Endothelial cell of hepatic sinusoid (primary cell): Measurements from ENCODE around the gene STT3A.
"Not testable (repeated sequence)": the region's sequence is repeated elsewhere in the genome, so short reads cannot be mapped to it uniquely, and the experiment has no call there.

Experiments used
- in situ Hi-C: cut with HindIII; loops from 2 replicates; pipeline ENCODE4 v1.10.0; 2017; ENCODE audit warnings: low sequenced_read_pairs

Gene STT3A

DNA sequence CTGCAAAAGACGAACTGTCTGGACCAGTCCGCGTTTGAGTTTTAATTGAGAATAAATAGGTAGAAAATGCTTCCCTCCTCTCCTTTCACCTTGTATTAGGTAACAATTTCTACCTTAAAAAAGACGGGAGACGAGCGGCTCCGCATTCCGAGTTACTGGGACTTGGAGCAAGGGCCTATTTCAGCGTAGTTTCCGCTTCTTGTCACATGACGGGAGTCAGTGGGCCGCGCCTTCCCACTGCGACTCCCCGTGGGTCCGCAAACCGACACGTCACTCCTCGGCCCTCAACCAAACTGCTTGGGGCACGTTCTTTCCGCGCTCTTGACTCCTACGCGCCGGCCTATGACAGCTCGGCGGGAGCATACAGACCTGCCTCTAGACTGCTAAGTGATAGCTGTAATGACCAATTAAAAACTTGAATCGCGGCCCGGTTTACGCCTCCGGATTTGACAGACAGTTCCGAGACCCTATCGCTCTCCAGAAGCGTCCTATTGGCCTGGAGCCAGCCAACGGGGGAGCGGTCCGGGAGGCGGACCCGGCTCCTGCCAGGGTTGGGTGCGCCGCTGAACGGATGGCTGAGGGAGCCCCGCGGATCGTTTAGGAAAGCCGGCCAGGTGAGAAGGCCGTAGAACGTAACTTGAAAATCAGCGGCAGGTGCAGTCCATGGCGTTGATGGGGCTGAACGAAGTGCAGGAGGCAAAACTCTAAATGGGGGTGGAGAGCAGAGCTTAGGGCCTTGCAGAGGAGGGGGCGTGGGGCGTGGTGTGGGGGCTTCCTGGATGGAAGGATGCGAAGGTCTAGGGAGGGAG lies at the start of gene STT3A:
Gene STT3A (plus strand): TSS at position 548 of the 809 bp plus-strand sequence. CDS start 3,064 bp downstream, outside the sequence.
- in situ Hi-C loops, result no loop called here

DNA sequence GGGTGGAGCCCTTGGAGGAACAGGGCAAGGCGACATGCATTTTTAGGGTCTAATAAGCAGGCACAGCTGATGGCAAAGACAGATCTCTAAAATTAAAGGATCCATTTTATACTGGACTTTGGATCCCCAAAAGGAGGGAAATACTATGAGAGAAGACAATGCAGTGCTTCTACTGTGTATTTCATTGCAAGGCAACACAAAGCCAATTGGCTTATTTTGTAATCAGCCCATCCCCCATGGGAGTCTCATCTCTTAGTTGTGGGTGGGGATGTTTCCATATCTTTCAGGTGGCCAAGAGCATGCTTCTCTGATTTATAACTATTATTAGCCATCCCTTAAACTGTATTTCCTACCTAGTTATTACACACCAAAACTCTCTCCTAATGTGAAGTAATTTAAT lies 41.9 kb upstream of the STT3A start:
- in situ Hi-C loops, result no loop called here

GRCh38 chr11:125551835-125552342 lies 40.8 kb upstream of the STT3A start:
- in situ Hi-C loops, result no loop called here

- in situ Hi-C loops, result no loop called here
Measured at GRCh38 chr11:125552927-125553326, 39.7 kb upstream of the STT3A start.

DNA sequence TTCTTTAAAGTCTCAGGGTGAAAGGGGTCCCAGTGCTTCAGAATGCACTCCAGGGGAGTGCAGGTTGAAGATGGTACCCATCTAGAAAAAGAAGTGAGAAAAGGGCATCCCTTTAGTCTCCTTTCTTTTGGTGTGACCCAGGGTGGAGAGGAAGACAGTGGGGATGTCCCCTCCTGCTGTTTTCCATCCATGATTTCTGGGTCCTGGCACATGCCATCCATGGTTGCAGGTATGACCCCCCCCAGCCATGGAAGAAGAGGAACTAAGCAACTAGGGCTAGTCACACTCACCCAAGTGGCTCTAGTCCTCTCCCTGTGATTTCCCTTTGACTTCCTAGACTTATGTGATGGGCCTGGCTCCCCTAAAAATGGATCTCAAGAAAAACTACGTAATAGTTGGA lies 39.3 kb upstream of the STT3A start:
- in situ Hi-C loops, result no loop called here

- in situ Hi-C loops, result no loop called here
Measured at GRCh38 chr11:125554038-125554437, 38.6 kb upstream of the STT3A start.

DNA sequence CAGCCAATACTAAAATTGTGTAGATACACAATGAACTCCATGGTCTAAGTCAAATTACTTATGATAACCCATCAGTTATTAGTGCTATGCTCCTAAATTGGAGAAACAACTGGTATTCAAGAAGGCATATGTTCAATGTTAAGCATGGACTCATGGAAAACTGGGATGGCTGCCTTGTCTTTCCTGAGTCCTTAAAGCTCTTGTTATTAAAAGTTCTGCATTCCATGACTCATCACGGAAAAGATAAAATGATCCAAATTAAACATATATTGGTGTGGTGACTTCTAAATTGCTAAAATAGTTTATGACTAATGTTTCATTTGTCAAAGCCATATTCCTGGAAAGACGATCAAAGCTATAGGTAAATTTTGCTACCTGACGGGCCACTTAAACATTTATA lies 32.8 kb upstream of the STT3A start:
- in situ Hi-C loops, result no loop called here

DNA sequence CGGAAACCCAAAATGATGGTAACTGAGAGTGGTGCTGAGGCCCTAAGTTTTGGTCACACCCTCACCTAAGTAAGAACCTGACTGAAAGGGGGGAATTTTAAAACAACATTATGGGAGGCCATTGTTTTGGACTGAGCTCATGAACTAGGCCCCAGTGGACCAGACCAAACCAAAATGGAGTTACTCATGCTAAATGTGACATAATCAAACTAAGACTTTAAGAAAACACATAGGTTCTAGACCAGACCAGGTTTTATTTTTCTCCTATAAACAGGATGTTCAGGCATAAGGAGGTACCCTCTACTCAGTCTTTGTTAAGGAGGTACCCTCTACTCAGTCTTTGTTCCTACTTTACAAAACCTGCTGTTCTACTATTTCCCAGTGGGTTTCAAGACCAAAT lies 30.7 kb upstream of the STT3A start:
- in situ Hi-C loops, result no loop called here

- in situ Hi-C loops, result no loop called here
Measured at GRCh38 chr11:125562430-125562829, 30.2 kb upstream of the STT3A start.

GRCh38 chr11:125564357-125564756 lies 28.3 kb upstream of the STT3A start:
- in situ Hi-C loops, result no loop called here

DNA sequence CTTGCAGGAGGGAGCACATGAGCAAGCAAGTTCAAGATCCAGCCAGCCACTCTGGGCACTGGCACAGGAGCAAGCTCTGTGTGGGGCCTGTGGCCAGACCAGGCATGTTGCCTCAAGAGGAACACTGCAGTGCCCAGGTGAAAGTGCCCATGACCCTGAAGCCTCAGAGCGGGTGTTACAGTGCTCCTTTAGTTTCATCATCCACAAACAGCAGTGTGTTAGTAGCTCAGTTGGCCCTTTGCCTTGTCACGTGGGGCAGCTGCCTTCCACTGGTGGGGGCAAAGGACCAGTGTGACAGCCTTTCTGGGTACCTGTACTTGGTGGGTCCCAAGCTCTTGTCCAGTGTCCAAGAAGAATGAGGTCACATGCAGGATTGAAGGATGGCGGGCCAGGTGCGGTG lies 26.4 kb upstream of the STT3A start:
- in situ Hi-C loops, result no loop called here

GRCh38 chr11:125568970-125569914 lies 23.4 kb upstream of the STT3A start, which contains the start of gene EI24:
TSS of gene EI24 (plus strand) at chr11:125569477. CDS start at chr11:125572528, 3,051 bp downstream.
- in situ Hi-C loops, result no loop called here

- in situ Hi-C loops, result no loop called here
Measured at GRCh38 chr11:125569915-125570621, 22.6 kb upstream of the STT3A start.

DNA sequence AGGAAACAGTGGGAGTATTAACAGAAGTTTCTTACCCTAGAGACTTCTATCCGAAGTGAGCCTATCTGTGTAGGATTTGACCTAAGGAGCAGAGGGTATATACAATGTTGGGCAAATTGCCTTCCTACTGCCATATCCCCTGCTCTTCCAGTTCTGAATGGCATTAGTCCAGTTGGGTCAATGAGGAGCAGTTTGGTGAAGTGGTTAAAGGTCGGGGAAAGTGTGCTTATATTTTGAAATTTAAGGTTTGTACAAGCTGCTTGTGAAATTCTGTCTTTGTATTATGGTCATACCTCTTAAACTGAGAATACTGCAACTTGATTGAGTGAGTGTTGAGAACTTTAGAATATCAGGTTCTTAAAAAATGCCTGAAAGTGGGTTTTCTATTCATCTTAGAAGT lies 21.7 kb upstream of the STT3A start:
- in situ Hi-C loops, result no loop called here

- in situ Hi-C loops, result no loop called here
Measured at GRCh38 chr11:125572916-125573315, 19.7 kb upstream of the STT3A start.

DNA sequence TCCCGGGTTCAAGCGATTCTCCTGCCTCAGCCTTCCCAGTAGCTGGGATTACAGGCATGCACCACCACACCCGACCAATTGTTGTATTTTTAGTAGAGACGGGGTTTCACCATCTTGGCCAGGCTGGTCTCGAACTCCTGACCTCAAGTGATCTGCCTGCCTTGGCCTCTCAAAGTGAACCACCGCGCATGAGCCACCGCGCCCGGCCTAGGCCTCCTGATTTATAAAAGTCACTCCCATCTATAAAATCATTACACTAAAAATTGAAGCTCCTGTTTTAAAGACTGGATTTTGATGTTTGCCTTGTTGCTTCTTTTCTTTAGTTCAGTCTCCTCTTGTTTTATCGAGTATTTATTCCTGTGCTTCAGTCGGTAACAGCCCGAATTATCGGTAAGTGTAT lies 15.5 kb upstream of the STT3A start:
- in situ Hi-C loops, result not testable (repeated sequence)

DNA sequence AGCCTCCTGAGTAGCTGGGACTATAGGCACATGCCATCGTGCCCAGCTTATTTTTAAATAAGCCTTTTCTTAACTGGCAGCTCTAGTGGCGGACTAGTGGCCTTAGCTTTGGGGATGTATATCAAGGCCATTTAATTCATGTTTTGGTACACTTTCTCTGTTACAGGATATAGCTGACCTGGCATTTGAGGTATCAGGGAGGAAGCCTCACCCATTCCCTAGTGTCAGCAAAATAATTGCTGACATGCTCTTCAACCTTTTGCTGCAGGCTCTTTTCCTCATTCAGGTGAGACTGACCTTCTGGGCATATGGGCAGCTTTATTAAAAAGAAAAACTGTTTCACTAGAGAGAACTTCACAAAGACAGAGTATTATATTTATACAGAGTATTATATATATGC lies 13.9 kb upstream of the STT3A start:
- in situ Hi-C loops, result no loop called here

GRCh38 chr11:125579811-125580210 lies 12.8 kb upstream of the STT3A start:
- in situ Hi-C loops, result no loop called here

DNA sequence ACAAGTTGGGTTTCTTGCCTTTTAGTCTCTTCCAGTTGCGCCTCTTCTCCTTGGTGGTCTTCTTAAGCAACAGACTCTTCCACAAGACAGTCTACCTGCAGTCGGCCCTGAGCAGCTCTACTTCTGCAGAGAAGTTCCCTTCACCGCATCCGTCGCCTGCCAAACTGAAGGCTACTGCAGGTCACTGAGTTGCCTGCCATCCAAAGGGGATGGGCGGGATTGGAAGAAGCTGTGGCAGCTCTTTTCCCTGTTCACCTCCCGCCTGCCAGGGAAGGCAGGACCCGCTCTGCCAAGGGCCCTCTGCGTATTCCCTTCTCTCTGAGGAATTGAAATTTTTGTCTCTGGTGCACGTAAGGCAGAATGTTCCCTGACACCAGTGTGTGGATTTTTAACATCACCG lies 9.2 kb upstream of the STT3A start:
- in situ Hi-C loops, result no loop called here

- in situ Hi-C loops, result no loop called here
Measured at GRCh38 chr11:125585487-125585886, 7.2 kb upstream of the STT3A start.

DNA sequence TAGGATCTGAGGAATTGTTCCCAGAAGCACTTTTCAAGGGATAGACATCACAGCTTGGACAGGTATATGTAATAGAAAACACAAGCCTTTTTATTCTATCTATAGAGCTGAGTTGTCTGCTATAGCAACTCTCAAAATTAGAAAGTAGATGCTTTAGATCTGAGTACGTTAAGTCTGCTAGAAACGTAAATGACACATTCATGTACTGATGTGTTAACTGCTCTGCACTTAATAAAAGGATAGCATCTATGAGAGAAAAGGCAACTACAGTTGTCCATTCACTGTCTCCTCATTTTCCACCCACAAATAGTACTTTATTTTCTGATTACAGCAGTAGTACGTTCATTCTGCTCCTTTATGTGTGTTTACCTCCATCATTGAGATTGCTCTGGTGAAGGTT lies 6.0 kb upstream of the STT3A start:
- in situ Hi-C loops, result no loop called here
